DMS 273 treated with DMSO at 0.1 percent for 48 hours (cell line): Measurements from ENCODE around the gene TBC1D30.

ENCODE experiments used
- DNase-seq: peaks from one replicate; lab custom pipeline; 2025; lab: John Stamatoyannopoulos, UW

The TBC1D30 gene

GRCh38 chr12:64860446-64860998 is 36.1 kb downstream of the TBC1D30 start:
- no peak for DNase-seq

DNA sequence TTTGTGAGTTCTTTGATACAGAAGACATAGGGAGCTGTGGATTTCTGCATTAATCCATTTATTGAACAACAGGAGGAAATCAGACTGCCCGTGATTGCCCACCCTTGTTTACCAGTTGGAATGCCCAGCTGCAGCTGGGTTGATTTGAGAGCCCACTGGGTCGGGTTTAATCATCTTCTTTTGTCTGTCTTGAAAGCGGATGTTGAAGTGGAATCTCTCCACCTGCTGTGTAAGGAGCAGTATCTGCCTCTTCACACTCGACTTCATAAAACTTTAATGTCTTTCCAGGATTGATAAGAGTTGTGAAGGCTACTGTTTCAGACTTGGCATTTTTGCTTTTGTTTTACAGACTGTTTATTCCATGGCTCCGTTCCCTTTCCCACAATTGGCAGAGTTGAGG is 39.9 kb downstream of the TBC1D30 start:
- DNase-seq = no peak

- DNase-seq = no peak
Measured at GRCh38 chr12:64875186-64875585, 50.7 kb downstream of the TBC1D30 start.

GRCh38 chr12:64876388-64877071 is 52.1 kb downstream of the TBC1D30 start:
- DNase-seq = no peak

- DNase-seq = no peak
Measured at GRCh38 chr12:64877363-64878004, 53.0 kb downstream of the TBC1D30 start.

- DNase-seq = no peak
Measured at GRCh38 chr12:64882687-64883086, 58.2 kb downstream of the TBC1D30 start.

- no peak for DNase-seq
Measured at GRCh38 chr12:64883264-64884163, 59.1 kb downstream of the TBC1D30 start.

GRCh38 chr12:64884164-64884542 is 59.7 kb downstream of the TBC1D30 start:
- DNase-seq = no peak

- no peak for DNase-seq
Measured at GRCh38 chr12:64884728-64885127, 60.3 kb downstream of the TBC1D30 start.

- DNase-seq = no peak
Measured at GRCh38 chr12:64889434-64890216, 65.2 kb downstream of the TBC1D30 start.

DNA sequence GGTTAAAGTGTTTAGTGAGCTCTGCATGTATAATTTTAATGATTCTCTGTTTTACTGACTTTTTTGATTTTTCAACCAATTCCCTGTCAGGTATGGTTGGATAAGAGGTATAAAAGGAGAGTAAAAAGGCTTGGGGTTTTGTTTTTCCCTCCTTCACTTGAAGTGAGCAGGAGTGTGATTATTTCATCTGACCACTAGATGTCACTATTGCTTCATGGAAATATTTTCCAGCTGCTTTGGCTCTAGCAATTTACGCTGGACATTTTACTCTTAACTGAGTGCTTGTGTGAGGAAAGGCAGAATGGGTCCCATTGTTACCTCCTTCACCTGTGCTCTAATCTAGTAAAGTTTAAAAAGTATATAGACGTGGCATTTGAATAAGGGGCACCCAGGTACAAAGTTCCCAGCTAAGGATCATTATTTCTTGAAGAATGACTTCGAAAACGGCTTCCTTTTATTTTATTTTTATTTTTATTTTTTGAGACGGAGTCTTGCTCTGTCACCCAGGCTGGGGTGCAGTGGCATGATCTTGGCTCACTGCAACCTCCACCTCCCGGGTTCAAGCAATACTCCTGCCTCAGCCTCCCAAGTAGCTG is 66.5 kb downstream of the TBC1D30 start:
- no peak for DNase-seq

- DNase-seq = no peak
Measured at GRCh38 chr12:64891629-64892028, 67.2 kb downstream of the TBC1D30 start.

- no peak for DNase-seq
Measured at GRCh38 chr12:64892561-64892960, 68.1 kb downstream of the TBC1D30 start.

GRCh38 chr12:64893961-64894360 is 69.5 kb downstream of the TBC1D30 start:
- DNase-seq = no peak

- DNase-seq = no peak
Measured at GRCh38 chr12:64894827-64895475, 70.5 kb downstream of the TBC1D30 start.

GRCh38 chr12:64895526-64895925 is 71.1 kb downstream of the TBC1D30 start:
- DNase-seq = no peak

DNA sequence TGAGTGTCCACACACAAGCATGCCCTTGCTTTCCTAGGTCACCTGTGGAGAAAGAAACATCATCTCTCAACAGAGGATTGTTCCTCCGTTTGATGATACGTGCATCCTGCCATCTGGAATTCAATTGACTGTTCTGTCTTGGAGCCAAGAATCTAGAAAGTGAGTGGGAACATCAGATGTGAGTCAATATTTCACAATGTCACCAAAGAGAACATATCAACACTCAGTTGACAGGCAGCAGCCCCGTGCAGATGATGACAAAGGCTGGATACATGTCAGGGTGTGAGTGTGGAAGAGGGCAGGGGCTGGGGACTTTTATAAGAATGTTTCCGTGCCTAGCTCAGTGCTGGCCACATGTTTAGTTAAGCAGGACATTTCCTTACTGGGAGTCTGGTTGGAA is 76.1 kb downstream of the TBC1D30 start:
- no peak for DNase-seq

GRCh38 chr12:64903479-64904152 is 79.2 kb downstream of the TBC1D30 start:
- no peak for DNase-seq

- DNase-seq = no peak
Measured at GRCh38 chr12:64907097-64907496, 82.7 kb downstream of the TBC1D30 start.

DNA sequence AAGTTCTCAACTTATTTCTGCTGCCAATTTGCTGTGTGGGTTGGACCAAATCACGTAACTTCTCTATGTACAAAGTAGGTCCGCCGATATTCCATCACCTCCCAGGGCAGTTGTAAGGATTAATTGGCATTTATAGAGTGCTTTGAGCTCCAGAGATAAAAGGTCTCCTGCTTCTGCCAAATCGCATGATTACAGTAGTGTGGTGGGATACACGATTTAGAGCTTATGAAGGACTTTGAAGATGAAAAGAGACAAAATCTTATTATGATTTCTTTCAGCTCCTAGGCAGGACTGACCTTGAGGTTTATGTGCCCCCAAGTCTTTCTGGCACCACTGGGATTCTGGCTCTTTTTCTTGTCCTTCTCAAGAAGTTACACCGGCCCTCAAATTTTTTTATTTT is 84.7 kb downstream of the TBC1D30 start:
- no peak for DNase-seq
